ENCODE results near the gene TSPAN18.

The TSPAN18 gene

GRCh38 chr11:44726283-44727113, at the start of gene TSPAN18:
Gene TSPAN18 (plus strand): TSS chr11:44726962. CDS start chr11:44906417, 179,455 bp downstream.
- no peak for DNase-seq

DNA sequence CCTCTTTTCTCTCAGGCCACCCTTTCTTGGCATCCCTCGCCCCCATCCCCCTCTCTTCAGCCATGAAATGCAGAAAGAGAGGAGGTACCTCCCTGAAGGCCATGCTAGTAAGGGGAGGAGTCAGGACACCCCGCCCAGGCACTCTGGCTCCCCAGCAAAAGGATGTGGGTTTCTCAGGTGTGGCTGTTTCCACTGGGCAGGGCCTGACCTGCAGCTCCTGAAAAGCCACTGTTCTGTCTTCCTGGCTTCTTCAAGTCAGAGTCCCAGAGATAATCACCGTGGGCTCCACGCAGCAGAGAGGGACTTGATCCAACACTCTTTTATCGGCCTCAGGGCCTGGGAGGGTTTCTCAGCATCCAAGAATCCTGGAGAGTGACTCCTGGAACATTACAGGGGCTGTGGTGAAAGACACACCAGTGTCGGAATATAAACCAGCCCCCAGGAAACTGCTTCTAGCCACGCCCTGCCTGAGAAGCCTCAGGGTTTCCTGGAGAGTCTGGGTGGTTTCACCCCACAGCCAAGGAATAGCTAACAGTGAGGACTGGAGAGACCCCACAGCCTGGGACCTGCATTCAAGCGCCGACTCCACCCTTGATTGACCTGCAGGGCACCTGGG, 45.7 kb upstream of the TSPAN18 start:
- no peak for DNase-seq

DNA sequence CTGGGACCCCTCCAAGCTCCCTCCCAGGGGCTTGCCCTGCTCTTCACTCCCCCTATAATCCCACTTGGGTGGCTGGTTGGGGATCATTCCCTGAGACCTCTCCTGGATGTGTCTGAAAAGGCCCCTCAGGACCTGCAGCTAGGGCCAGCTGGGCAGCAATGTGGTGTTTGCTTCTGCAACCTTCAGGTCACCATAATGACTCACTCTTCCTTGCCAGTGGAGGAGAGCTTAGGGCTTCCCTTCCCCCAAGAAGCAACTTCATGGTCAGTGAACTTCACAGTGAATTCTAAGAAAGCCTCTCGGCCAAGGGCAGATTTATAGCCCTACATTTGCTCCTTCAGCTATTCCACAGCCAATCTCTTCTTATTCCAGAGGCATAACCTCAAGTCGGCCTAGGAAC, 45.1 kb upstream of the TSPAN18 start:
- DNase-seq: no peak

- DNase-seq: no peak
Measured at GRCh38 chr11:44684859-44685281, 41.9 kb upstream of the TSPAN18 start.

GRCh38 chr11:44687388-44687787, 39.4 kb upstream of the TSPAN18 start:
- no peak for DNase-seq

- no peak for DNase-seq
Measured at GRCh38 chr11:44689265-44689664, 37.5 kb upstream of the TSPAN18 start.

GRCh38 chr11:44690651-44691050, 36.1 kb upstream of the TSPAN18 start:
- no peak for DNase-seq

DNA sequence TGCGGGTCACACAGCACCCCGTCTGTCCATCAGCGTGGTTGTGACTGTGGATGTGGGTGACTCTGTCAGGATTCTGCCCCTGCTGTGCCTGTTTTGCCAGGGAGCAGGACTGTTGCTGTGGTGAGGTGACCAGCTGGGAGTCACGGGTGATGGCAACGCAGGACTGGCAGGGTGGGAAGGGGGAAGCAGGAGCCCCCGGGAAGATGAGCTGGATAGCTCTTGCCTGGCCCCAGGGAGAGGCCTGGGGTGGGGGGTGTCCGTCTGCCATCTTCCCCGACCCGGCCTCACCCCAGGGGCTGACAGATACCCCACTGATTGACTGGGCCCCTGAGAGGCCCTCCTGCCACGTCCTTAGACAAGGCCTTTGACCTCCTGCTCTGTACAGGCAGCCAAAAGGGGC, 34.3 kb upstream of the TSPAN18 start:
- no peak for DNase-seq

DNA sequence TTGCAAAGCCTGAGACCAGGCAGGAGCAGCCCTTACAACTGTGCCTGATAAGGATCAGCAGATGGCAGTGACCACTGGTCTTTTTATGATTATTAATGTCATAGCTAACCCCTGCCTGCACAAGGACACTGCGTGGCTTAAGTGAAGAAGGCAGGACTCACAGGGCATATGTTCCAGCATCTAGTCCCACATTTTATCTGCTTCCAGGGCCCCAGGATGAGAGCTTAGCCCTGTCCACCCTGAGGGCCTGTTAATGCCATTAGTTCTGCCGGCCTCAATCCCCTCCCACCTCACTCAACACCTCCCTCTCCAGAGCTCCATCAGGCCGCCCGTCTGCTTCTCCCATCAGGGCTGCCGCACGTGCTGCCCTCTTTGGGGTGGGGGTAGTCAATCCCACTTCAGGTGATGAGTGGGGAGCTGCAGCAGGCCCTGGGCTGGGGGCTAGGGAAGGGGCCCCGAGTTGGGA, 33.1 kb upstream of the TSPAN18 start:
- no peak for DNase-seq

DNA sequence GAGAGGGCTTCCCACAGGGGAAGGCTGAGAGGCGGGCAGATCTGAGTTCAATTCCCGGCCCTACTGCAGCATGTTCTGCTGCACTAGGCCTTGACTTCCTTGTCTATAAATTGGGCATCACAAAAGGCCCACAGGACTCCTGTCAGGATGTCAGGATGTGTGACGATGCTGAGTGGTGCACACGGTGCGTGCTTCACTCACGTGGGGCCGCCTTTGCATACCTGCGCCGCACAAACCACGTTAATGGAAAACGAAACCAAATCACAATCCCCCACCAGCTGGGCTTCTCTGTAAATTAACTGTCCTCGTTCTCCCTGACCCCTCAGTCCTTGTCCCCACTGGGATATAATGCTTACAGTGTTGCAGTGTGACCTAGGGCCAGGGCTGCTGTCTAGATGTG, 32.3 kb upstream of the TSPAN18 start:
- DNase-seq: no peak

DNA sequence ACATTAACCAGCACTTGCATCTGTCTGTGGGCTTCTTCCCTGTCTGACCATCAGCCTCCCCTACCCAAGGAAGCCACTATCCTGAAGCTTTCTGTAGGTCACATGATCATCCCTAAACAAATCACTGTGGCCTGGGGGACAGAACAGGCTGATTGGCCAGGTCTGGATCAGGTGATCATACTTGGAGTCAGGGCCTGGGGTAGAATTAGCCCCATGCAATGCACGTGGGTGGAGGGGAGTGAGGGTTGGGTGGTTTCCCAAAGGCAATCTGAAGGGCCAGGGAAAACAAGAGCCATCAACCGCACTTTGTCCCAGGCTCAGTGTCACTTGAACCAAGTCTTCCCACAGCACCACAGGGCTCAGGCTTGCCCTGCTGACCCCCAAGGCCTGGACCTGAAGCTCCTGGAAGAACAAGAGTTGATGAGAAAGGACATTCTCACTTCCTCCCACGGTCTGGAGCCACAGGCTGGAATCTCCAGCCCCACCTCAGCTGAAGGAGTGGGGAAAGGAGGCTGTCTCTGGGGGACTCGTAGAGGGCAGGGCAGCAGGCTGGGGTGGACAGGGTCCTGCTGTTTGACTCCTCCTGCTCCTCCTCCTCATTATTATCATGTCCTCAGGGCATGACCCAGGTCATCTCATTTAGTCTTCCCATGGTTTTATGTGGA, 31.5 kb upstream of the TSPAN18 start:
- DNase-seq: no peak

DNA sequence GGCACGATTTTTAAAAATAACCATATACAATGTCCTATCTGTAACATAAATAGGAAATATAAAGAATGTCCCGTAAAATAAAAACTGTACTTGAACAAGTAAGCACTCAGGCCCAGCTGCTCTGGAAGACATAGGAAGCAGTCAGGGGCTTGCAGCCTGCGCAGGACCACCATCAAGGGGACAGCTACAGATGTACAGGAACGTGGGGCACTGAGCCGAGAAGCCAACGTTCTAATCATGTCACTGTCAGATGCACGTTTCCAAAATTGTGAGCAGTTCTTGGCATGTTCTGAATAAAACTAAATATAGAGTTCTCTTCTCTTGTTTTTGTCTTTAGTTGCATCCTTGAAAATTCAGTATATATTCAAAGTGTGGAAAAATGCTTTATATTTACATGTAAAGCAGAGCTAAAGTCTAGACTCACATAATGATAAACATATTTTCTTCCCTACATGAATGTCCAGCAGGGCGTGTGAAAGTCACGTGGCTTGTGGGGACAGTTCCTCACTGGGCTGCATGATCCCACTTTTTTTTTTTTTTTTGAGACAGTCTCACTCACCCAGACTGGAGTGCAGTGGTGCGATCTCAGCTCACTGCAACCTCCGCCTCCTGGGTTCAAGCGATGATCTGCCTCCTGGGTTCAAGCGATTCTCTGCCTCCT, 28.4 kb upstream of the TSPAN18 start:
- DNase-seq: no peak

DNA sequence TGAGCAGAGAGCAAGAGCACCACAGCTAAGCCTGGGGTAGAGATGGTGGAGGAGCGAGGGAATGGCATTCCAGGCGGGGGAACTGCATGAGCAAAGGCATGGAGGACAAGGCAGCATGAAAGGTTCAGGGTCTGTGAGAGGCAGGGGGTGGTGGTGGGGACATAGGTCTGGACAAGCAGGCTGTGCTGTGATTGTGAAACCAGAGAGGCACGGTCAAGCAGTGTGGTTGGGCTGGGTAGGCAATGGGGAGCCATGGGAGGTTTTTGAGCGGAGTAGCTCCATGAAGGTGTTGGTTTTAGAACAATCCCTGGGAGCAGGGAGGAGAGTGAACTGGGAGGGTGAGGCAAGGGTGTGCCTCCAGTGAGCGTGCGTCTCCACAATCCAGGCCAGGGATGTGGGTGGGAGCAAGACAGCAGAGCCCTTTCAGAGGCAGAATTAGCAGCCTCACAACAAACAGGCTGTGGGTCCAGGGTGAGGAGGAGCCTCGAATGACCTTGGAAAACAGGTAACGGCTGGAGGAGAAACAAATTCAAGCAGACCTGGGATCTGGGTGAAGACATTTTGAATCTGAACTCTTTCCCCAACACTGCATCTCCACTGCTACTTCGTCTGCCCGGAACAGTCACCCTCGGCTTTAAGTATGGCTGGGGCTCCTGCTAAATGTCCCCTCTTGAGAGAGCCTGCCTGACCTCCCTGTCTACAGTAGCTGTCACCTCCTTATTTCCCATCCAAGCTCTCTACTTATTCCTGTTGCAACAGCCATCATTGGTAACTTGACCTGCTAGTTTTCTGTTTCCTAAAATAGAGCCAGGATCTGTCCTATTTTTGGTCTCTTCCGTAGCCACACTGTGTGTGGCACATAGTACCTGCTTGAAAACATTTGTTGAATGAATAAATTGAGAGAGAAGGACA, 27.0 kb upstream of the TSPAN18 start:
- DNase-seq: no peak

- no peak for DNase-seq
Measured at GRCh38 chr11:44701276-44701675, 25.5 kb upstream of the TSPAN18 start.

DNA sequence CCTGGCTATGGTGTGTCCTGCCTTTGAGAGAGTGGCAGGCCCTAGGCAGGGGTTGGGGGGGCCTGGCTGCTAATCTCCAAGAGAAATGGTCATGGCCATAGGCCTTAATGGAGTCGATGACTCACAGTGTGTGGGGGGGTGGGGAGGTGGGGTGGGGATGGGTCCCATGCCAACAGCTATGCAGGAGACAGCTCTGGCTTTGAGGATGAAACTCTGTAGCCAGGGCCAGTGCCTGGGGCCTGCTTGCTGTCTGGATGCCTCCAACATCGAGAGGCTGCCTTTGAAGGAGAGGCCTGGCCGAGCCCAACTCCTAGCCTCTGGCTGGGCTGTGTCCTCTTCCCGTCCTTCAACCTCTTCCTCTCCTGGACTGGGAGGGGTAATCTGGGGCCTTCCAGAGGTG, 23.9 kb upstream of the TSPAN18 start:
- no peak for DNase-seq

- no peak for DNase-seq
Measured at GRCh38 chr11:44707094-44707493, 19.7 kb upstream of the TSPAN18 start.

- DNase-seq: no peak
Measured at GRCh38 chr11:44708009-44708408, 18.8 kb upstream of the TSPAN18 start.

DNA sequence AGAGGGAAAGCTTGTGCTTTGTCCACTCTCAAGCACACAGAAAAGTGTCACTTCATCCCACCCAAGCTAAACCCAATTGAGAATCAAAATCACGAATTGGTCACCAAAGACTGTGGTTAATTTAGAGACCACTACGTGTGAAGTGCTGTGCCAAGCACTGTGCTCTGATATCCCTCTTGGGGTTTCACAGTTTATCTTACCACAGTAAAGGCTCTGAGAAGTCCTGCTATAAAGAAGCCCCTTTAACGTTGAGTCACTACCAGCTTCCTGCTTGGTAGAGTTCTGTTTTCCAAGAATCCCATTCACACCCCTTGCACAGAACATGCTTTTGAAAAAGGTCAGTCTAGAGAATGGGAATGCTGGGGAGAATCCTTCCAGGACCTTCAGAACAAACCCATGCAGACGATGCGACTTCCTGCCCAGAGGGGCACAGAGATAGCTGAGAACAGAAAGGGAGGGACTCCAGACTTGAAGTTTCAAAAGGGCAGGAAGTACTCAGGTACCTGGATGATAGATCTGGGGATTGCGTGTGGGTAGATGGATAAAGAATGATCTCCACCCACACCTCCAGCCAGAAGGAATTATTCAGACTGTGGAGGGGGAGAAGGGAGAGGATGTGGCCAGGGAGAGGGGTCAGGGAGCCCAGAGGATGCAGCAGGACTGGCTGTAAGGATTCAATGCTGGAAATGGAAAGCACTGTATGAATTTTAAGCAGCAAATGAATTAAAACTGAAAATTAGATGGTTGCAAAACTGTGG, 18.1 kb upstream of the TSPAN18 start:
- no peak for DNase-seq

DNA sequence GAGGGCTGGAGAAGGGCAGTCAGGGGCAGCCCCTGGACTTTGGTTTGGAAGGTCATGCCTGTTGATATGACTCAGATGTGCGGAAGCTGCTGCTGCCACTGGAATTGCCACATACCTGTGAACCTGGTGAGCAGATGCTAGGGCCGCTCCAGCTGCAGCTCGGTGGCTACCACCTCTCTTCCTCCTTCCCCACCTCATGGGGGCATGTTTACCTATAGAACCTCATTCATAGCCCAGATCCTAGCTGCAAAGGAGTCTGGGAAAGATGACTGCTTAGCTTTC, 17.5 kb upstream of the TSPAN18 start:
- no peak for DNase-seq

DNA sequence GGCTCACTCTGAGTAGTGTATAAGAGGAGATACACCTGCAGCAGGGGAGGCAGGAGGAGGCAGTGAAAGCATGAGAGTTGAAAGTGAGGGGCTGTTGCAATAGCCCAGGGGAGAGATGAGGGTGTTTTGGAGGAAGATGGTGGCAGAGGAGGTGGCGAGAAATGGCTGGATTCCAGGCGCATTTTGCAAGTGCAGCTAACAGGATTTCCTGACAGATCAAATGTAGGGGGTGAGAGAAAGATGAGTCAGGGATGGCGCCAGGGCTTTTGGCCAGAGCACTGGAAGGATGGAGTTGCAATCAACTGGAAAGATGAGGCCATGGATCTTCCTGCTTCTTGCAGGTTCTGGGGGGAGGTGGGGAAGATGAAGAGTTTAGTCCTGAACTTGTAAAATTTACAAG, 16.8 kb upstream of the TSPAN18 start:
- DNase-seq: no peak

DNA sequence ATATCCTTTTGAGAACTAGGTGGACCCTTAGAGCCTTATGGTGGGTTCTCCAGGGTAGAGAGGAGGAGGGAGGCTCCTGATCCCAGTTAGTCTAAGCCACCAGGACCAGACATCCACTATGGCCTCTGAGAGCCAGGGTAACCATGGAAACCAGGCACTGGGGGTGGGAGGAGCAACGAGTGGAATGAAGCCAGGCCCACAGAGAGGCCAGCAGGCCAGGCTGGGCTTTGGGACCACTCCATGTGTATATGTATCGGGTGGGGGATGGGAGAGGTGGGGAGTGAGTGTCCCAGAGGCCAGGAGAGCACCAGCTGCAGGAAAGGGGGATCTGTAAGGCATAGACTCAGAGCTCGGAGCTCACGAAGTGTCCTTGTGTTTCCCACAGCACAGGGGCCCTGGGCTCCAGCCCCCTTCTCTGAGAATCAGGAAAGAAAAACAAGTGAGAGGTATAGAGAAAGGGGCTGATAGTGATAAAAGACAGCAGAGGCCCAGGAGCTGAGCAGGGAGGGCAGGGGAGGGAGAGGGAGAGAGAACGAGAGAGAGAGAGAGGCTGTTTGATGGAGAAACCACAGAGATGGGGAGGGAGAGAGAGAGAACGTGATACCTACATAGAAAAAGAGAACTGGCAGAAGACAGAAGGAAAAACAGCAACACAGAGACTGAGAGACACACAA, 15.5 kb upstream of the TSPAN18 start:
- DNase-seq: peak; percentile 40

All from DMS 273 treated with DMSO at 0.1 percent for 48 hours (cell line).